NB4 (cell line): Measurements from ENCODE around the gene CADM2.

ENCODE experiments used
- POLR2A ChIP-seq: IDR thresholded peaks from 2 replicates; pipeline ENCODE4 v1.6.1; 2011; ENCODE audit warnings: mild to moderate bottlenecking; ENCODE audit not compliant: insufficient read length; ENCODE audit errors: extremely low read depth
- TF ChIP-seq, protein P1 (sequence below): IDR thresholded peaks from one replicate; pipeline ENCODE4 v1.5.1; 2012; ENCODE audit warnings: low read depth, low read length

- TF ChIP-seq POLR2A: no peak
- TF ChIP-seq, protein P1, sequence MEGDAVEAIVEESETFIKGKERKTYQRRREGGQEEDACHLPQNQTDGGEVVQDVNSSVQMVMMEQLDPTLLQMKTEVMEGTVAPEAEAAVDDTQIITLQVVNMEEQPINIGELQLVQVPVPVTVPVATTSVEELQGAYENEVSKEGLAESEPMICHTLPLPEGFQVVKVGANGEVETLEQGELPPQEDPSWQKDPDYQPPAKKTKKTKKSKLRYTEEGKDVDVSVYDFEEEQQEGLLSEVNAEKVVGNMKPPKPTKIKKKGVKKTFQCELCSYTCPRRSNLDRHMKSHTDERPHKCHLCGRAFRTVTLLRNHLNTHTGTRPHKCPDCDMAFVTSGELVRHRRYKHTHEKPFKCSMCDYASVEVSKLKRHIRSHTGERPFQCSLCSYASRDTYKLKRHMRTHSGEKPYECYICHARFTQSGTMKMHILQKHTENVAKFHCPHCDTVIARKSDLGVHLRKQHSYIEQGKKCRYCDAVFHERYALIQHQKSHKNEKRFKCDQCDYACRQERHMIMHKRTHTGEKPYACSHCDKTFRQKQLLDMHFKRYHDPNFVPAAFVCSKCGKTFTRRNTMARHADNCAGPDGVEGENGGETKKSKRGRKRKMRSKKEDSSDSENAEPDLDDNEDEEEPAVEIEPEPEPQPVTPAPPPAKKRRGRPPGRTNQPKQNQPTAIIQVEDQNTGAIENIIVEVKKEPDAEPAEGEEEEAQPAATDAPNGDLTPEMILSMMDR: no peak
Observed at GRCh38 chr3:85271911-85272310, 313.1 kb downstream of the CADM2 start.
